GM12878 (cell line): Measurements from ENCODE around the gene MAPK8. TPM values are rescaled to one million over a fixed set of nuclear protein-coding genes. Genes with fewer than 3 reads are reported as not detected.
A peak's percentile ranks its signal among the peaks of the same experiment; 100 is the strongest.

Experiments used
- ATAC-seq: fragments of 200-7000 bp; cut with Tn5 transposase; 3 replicates; pipeline ENCODE4 v1.9.1; 2020; ENCODE audit warnings: mild to moderate bottlenecking, moderate library complexity
- BruUV-seq: library from RNA; stranded (reverse); fragments of 400-500 nt; replicated peaks from 2 replicates; lab custom pipeline; 2021; lab: Mats Ljungman, UMichigan
- CTCF ChIA-PET: fragments of 300-600 bp; sonication (Branson Sonifier 250); formaldehyde crosslinking; extraction: SDS; loops from one replicate; lab custom pipeline; 2021; ENCODE audit warnings: inconsistent platforms; lab: Yijun Ruan, JAX
- POLR2A ChIA-PET: fragments of 350-600 bp; formaldehyde crosslinking; extraction: SDS; loops from one replicate; lab custom pipeline; 2021; ENCODE audit warnings: inconsistent platforms; lab: Charles Lee
- RAD21 ChIA-PET: fragments of 300-600 bp; sonication (Branson Sonifier 250); formaldehyde crosslinking; loops from one replicate; lab custom pipeline; 2023; ENCODE audit warnings: antibody characterized with exemption; ENCODE audit not compliant: unreplicated experiment; lab: Charles Lee
- SMC1A ChIA-PET: fragments of 300-600 bp; sonication (Branson Sonifier 250); formaldehyde crosslinking; loops from one replicate; lab custom pipeline; 2023; ENCODE audit not compliant: unreplicated experiment, uncharacterized antibody; lab: Charles Lee
- DNase-seq: peaks from one replicate; pipeline ENCODE4 v3.0.0-alpha.2; 2011; ENCODE audit warnings: low read depth, low spot score
- FAIRE-seq: peaks from 3 replicates; lab custom pipeline; 2011; peaks lifted over from hg19 to GRCh38; lab: Jason Lieb, UNC
- H2AFZ ChIP-seq: 2 replicates; pipeline ENCODE4 v1.6.0; 2011; ENCODE audit warnings: low read depth, low read length, control low read depth; ENCODE audit not compliant: control insufficient read depth
- H3K27ac ChIP-seq: 2 replicates; pipeline ENCODE4 v1.5.1; 2011; ENCODE audit warnings: control low read depth; ENCODE audit not compliant: control insufficient read depth, insufficient read depth
- H3K27me3 ChIP-seq, 2 experiments: replicated peaks in 1 of 2; 2 replicates each; pipeline versions ENCODE4 v1.6.0 to v1.6.1; 2011; ENCODE audit warnings: low read length in 1 of 2; ENCODE audit not compliant: control insufficient read depth in 2 of 2, insufficient read depth in 2 of 2
- H3K36me3 ChIP-seq, 2 experiments: 2 replicates each; pipeline ENCODE4 v1.5.1; 2011; ENCODE audit warnings: low read length in 1 of 2; ENCODE audit not compliant: control insufficient read depth in 2 of 2, insufficient read depth in 2 of 2
- H3K4me1 ChIP-seq: 2 replicates; pipeline ENCODE4 v1.6.1; 2011; ENCODE audit warnings: mild to moderate bottlenecking, low read length, moderate library complexity, mixed read lengths; ENCODE audit not compliant: control insufficient read depth, insufficient read depth
- H3K4me2 ChIP-seq: 2 replicates; pipeline ENCODE4 v1.6.0; 2011; ENCODE audit warnings: control low read depth; ENCODE audit not compliant: control insufficient read depth, insufficient read depth
- H3K4me3 ChIP-seq: fragments of 200-600 bp; sonication (generic); 2 replicates; pipeline ENCODE4 v1.5.1; 2016
- H3K79me2 ChIP-seq: 2 replicates; pipeline ENCODE4 v1.6.0; 2011; ENCODE audit warnings: low read length; ENCODE audit not compliant: control insufficient read depth, insufficient read depth
- H3K9ac ChIP-seq: 2 replicates; pipeline ENCODE4 v1.8.0; 2011; ENCODE audit warnings: low read length, control low read depth, mixed read lengths; ENCODE audit not compliant: control insufficient read depth, insufficient read depth
- H3K9me3 ChIP-seq: replicated peaks from 3 replicates; pipeline ENCODE4 v1.5.1; 2011; ENCODE audit warnings: mild to moderate bottlenecking, low read length; ENCODE audit not compliant: control insufficient read depth, insufficient read depth
- H4K20me1 ChIP-seq: 2 replicates; pipeline ENCODE4 v1.6.0; 2011; ENCODE audit not compliant: control insufficient read depth, insufficient read depth
- EED ChIP-seq: sonication (generic); IDR thresholded peaks from 2 replicates; pipeline ENCODE4 v1.6.1; 2016; ENCODE audit warnings: antibody characterized with exemption, low read depth
- FOXK2 ChIP-seq: fragments of 450-650 bp; IDR thresholded peaks from 2 replicates; pipeline ENCODE4 v1.6.1; 2017; ENCODE audit warnings: mild to moderate bottlenecking, moderate library complexity
- HDAC6 ChIP-seq: fragments of 200-600 bp; sonication (generic); IDR thresholded peaks from one replicate; pipeline ENCODE4 v1.8.0; 2017; ENCODE audit warnings: antibody characterized with exemption; ENCODE audit not compliant: unreplicated experiment
- MEF2B ChIP-seq: fragments of 450-650 bp; IDR thresholded peaks from 2 replicates; pipeline ENCODE4 v1.6.1; 2018; ENCODE audit warnings: mild to moderate bottlenecking, moderate library complexity; ENCODE audit not compliant: partially characterized antibody, poor library complexity, severe bottlenecking
- NR2C2 ChIP-seq: IDR thresholded peaks from 2 replicates; pipeline ENCODE4 v1.6.1; 2011; ENCODE audit warnings: borderline replicate concordance, low read depth; ENCODE audit not compliant: control insufficient read depth, insufficient read length
- SIN3A ChIP-seq: IDR thresholded peaks from 2 replicates; pipeline ENCODE4 v1.6.1; 2012; ENCODE audit warnings: low read depth, low read length, improper control_type of control experiment
- SREBF2 ChIP-seq: IDR thresholded peaks from 2 replicates; pipeline ENCODE4 v1.6.1; 2012; ENCODE audit warnings: mild to moderate bottlenecking, low read length
- TCF3 ChIP-seq: IDR thresholded peaks from 2 replicates; pipeline ENCODE4 v1.6.1; 2012; ENCODE audit warnings: low read depth, mild to moderate bottlenecking, low read length, borderline replicate concordance; ENCODE audit not compliant: insufficient read depth
- ZZZ3 ChIP-seq: IDR thresholded peaks from 2 replicates; pipeline ENCODE4 v1.6.1; 2011; ENCODE audit warnings: low read depth; ENCODE audit not compliant: control insufficient read depth, insufficient read length
- WGBS: methylation state at CpG from one replicate; pipeline ENCODE4 v1.1.6; 2016; ENCODE audit warnings: low lambda C conversion rate; ENCODE audit not compliant: insufficient replicate concordance, insufficient coverage; ENCODE audit errors: missing lambda C conversion rate; 5-methylcytosine and 5-hydroxymethylcytosine counted together
- in situ Hi-C: fragments of 300-500 bp; cut with MboI; formaldehyde crosslinking; loops from 9 replicates; pipeline ENCODE4 v1.14.3; 2018; ENCODE audit warnings: mixed read lengths
- intact Hi-C: fragments of 100-400 bp; cut with micrococcal nuclease; formaldehyde crosslinking; loops from one replicate; pipeline ENCODE4 v1.14.2; 2022; ENCODE audit not compliant: unreplicated experiment
- polyA plus RNA-seq, 11 experiments: library from polyadenylated mRNA; depleted of rRNA in 4 of 11; unstranded in 6 of 11; stranded (reverse) in 5 of 11; fragments of >200 nt; fragmentation: Nextera tagmentation in 4 of 11; fragmentation: Illumina TruSeq in 1 of 11; extraction: Ambion mirVana in 4 of 11; extraction: Trizol in 1 of 11; gene quantifications; 1 replicate in 1 of 11; 2 replicates in 10 of 11; pipeline versions ENCODE4 v1.2.1 to v1.2.3, GENCODE V29; 2011 to 2016; ENCODE audit warnings: inconsistent platforms in 2 of 11, missing spikeins in 2 of 11, low read depth in 1 of 11
- total RNA-seq, 4 experiments: library from RNA; depleted of rRNA in 3 of 4; stranded (reverse); fragments of >200 nt in 3 of 4; fragmentation: Illumina TruSeq in 1 of 4; extraction: Trizol in 1 of 4; gene quantifications; 2 replicates each; pipeline versions ENCODE4 v1.2.1 to v1.2.3, GENCODE V29; 2013 to 2021

Gene MAPK8
- total and polyA plus RNA-seq, 10 of the 15 experiments (the other 5 are each of a cell fraction or from before 2014, with no cell fraction given): 3.9 to 102 (median 40.0) TPM

DNA sequence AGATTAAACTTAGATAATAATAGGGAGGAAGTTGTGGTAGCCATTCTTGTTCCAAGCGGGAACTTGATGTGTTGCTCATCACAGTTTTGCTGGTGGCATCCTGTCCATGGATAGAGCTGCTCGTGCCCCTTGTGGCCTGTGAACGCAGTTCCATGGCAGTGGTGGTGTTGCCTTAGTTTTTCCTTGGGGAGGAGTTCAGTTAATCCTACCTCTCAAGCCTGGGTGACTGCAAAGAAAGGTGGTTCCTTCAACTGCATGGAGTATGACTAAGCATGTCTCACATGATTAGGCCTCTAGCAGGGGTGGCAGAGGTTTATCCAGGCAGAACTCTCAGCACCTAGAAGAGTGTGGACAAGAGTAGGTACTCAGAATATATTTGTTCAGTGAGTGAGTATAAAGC lies 99.7 kb downstream of the MAPK8 start:
- no TSS peak for BruUV-seq
- intact Hi-C loops: no loop called here
- Histone ChIP-seq H3K27ac (no peak overlapping the region), H3K9me3 (no peaks in the 10 kb centered on the region), H3K4me1 (no peaks in the 10 kb centered on the region), H3K4me2 (no peak overlapping the region), H3K79me2 (no peaks in the 10 kb centered on the region), H3K36me3 (no peaks in the 10 kb centered on the region; a peak in 2 of 4 replicates), H4K20me1 (no peaks in the 10 kb centered on the region), H3K27me3 (no peaks in the 10 kb centered on the region), H3K9ac (no peak overlapping the region), H2AFZ (no peak overlapping the region), H3K4me3 (no peak overlapping the region)
- ChIA-PET SMC1A (interaction anchor here (1.5 kb wide), 1 partner anchor 9 kb away, joined by 4 read pairs; no protein-coding TSS in a partner anchor), POLR2A (interaction anchor here (1.3 kb wide), 1 partner anchor 12 kb away, joined by 4 read pairs; no protein-coding TSS in a partner anchor), CTCF (interaction anchor here (0.6 to 1.2 kb wide), 2 partner anchors 49 to 235 kb away, joined by 3 read pairs; no protein-coding TSS in a partner anchor), RAD21 (no interaction called here)
- FAIRE-seq (no peak), DNase-seq (no peak), ATAC-seq (peak; percentile 55)
- TF ChIP-seq ZZZ3 (no peak), MEF2B (no peak), NR2C2 (no peak), FOXK2 (no peak), SREBF2 (no peak), HDAC6 (no peak), TCF3 (no peak), SIN3A (no peak), EED (no peak)
- 86% methylated on average over 3 of the region's 3 CpGs for WGBS
- in situ Hi-C loops: no loop called here
